ENCODE measurements around the gene ZNF668.

The ZNF668 gene

DNA sequence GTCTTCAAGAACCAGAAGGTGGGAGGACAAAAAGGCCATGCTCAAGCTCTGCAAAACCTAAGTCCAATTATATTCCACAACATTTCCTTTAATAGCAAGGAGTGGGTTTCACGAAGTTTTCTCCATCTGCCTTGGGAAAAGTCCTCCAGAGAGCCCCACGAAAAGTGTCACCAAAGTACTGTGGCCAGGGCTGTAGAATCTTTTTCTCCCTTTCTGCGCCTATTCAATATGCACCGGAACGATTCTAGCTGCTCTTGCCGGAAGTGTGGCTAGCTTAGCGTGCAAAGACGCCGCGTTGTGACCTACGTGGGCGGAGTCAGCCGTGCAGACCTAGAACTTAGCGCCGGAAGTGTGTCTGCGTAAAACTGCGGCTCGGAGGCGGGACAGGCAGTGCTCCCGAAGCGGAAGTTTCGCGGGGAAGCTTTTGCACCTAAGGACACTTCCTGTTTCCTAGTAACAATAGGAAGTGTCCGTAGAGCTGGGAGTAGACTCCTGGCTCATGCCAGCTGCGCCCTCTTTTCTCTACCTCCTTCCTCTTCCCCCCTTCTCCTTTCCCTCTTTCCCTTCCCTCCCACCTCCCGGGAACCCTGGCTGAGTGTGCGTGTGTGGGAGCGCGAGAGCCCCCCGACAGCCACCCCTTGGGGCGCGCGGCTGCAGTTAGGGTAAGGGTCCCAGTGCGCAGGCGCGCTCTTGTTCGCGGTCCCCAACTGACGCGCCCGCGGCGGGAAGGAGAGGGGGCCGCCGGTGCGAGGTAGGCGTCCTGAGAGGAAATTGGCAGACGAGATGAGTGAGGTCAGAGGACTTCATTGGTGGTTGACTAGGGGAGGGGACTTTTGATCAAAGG lies at the start of gene ZNF668, which contains the start of gene ZNF646:
TSS of gene ZNF668 (minus strand) at position 271 of the 844 bp plus-strand sequence. CDS start 9,781 bp downstream, outside the sequence.
TSS of gene ZNF646 (plus strand) at position 453 of the 844 bp plus-strand sequence. CDS start 1,903 bp downstream, outside the sequence.
- TF ChIP-seq YY1 (IDR thresholded peaks at IDR 0.05; ENCODE audit: insufficient read depth, insufficient read length): no peak
- DNase-seq (ENCODE audit: low read depth, low spot score): peak; percentile 99
- no peaks in the 10 kb centered on the region for H3K27me3 ChIP-seq (ENCODE audit: insufficient read depth, insufficient read length)
- no peaks in the 10 kb centered on the region for H3K9me3 ChIP-seq (ENCODE audit: insufficient read depth, low read length)
- no peaks in the 10 kb centered on the region for H3K4me1 ChIP-seq (ENCODE audit: insufficient read depth, insufficient read length)
- H3K36me3 ChIP-seq (ENCODE audit: insufficient read depth, insufficient read length, low read length): peaks cover 36% of the 10 kb centered on the region
- H3K9ac ChIP-seq (ENCODE audit: insufficient read length, low read depth): peak within 1 kb of the TSS; percentile 95
- peak within 1 kb of the TSS; percentile 95 for H3K4me3 ChIP-seq (ENCODE audit: insufficient read length, low read depth)

GRCh38 chr16:31120129-31120528 lies 46.1 kb upstream of the ZNF668 start:
- TF ChIP-seq ZNF274 (IDR thresholded peaks at IDR 0.05; ENCODE audit: low read depth, low read length): no peak

GRCh38 chr16:31118223-31119155 lies 44.4 kb upstream of the ZNF668 start:
- Histone ChIP-seq H3K4me1 (ENCODE audit: insufficient read depth, insufficient read length) (peaks cover 8% of the 10 kb centered on the region), H3K36me3 (ENCODE audit: insufficient read depth, insufficient read length, low read length) (peaks cover 44% of the 10 kb centered on the region), H3K9me3 (ENCODE audit: insufficient read depth, low read length) (no peaks in the 10 kb centered on the region), H3K9ac (ENCODE audit: insufficient read length, low read depth) (peak overlapping the region; percentile 89), H3K4me3 (ENCODE audit: insufficient read length, low read depth) (peak overlapping the region; percentile 81), H3K27me3 (ENCODE audit: insufficient read depth, insufficient read length) (no peaks in the 10 kb centered on the region)
- no peak for DNase-seq (ENCODE audit: low read depth, low spot score)
- TF ChIP-seq YY1 (IDR thresholded peaks at IDR 0.05; ENCODE audit: insufficient read depth, insufficient read length) (no peak), ZNF274 (IDR thresholded peaks at IDR 0.05; ENCODE audit: low read depth, low read length) (no peak), SUZ12 (IDR thresholded peaks at IDR 0.05; ENCODE audit: extremely low read depth, insufficient read depth, insufficient read length) (no peak)

More at GRCh38 chr16:31120129-31120528, 46.1 kb upstream of the ZNF668 start:
- no peaks in the 10 kb centered on the region for H3K27me3 ChIP-seq (ENCODE audit: insufficient read depth, insufficient read length)
- peaks cover 57% of the 10 kb centered on the region for H3K36me3 ChIP-seq (ENCODE audit: insufficient read depth, insufficient read length, low read length)
- H3K4me1 ChIP-seq (ENCODE audit: insufficient read depth, insufficient read length): peaks cover 8% of the 10 kb centered on the region
- no peak for DNase-seq (ENCODE audit: low read depth, low spot score)
- no peak overlapping the region for H3K9ac ChIP-seq (ENCODE audit: insufficient read length, low read depth)
- H3K9me3 ChIP-seq (ENCODE audit: insufficient read depth, low read length): no peaks in the 10 kb centered on the region
- H3K4me3 ChIP-seq (ENCODE audit: insufficient read length, low read depth): no peak overlapping the region

GRCh38 chr16:31117384-31118222 lies 43.6 kb upstream of the ZNF668 start, which contains the start of gene KAT8:
Gene KAT8, plus strand, starts transcription at chr16:31117664. Its CDS starts 18 bp downstream, at chr16:31117682.
- TF ChIP-seq YY1 (IDR thresholded peaks at IDR 0.05; ENCODE audit: insufficient read depth, insufficient read length) (peak; percentile 76), SUZ12 (IDR thresholded peaks at IDR 0.05; ENCODE audit: extremely low read depth, insufficient read depth, insufficient read length) (no peak)
- peak within 1 kb of the TSS; percentile 90 for H3K9ac ChIP-seq (ENCODE audit: insufficient read length, low read depth)
- H3K9me3 ChIP-seq (ENCODE audit: insufficient read depth, low read length): no peaks in the 10 kb centered on the region
- H3K4me3 ChIP-seq (ENCODE audit: insufficient read length, low read depth): peak within 1 kb of the TSS; percentile 81
- no peaks in the 10 kb centered on the region for H3K27me3 ChIP-seq (ENCODE audit: insufficient read depth, insufficient read length)
- H3K4me1 ChIP-seq (ENCODE audit: insufficient read depth, insufficient read length): peaks cover 8% of the 10 kb centered on the region
- H3K36me3 ChIP-seq (ENCODE audit: insufficient read depth, insufficient read length, low read length): peaks cover 50% of the 10 kb centered on the region
- DNase-seq (ENCODE audit: low read depth, low spot score): peak; percentile 94

GRCh38 chr16:31114468-31114867 lies 40.4 kb upstream of the ZNF668 start:
- Histone ChIP-seq H3K9ac (ENCODE audit: insufficient read length, low read depth) (no peak overlapping the region), H3K9me3 (ENCODE audit: insufficient read depth, low read length) (no peaks in the 10 kb centered on the region), H3K4me1 (ENCODE audit: insufficient read depth, insufficient read length) (peaks cover 5% of the 10 kb centered on the region), H3K4me3 (ENCODE audit: insufficient read length, low read depth) (no peak overlapping the region), H3K36me3 (ENCODE audit: insufficient read depth, insufficient read length, low read length) (peaks cover 50% of the 10 kb centered on the region), H3K27me3 (ENCODE audit: insufficient read depth, insufficient read length) (no peaks in the 10 kb centered on the region)
- TF ChIP-seq YY1 (IDR thresholded peaks at IDR 0.05; ENCODE audit: insufficient read depth, insufficient read length) (no peak), ZNF274 (IDR thresholded peaks at IDR 0.05; ENCODE audit: low read depth, low read length) (no peak), SUZ12 (IDR thresholded peaks at IDR 0.05; ENCODE audit: extremely low read depth, insufficient read depth, insufficient read length) (no peak)
- no peak for DNase-seq (ENCODE audit: low read depth, low spot score)

- peaks cover 44% of the 10 kb centered on the region for H3K36me3 ChIP-seq (ENCODE audit: insufficient read depth, insufficient read length, low read length)
- H3K4me3 ChIP-seq (ENCODE audit: insufficient read length, low read depth): no peak overlapping the region
- no peaks in the 10 kb centered on the region for H3K27me3 ChIP-seq (ENCODE audit: insufficient read depth, insufficient read length)
- TF ChIP-seq SUZ12 (IDR thresholded peaks at IDR 0.05; ENCODE audit: extremely low read depth, insufficient read depth, insufficient read length) (no peak), YY1 (IDR thresholded peaks at IDR 0.05; ENCODE audit: insufficient read depth, insufficient read length) (no peak), ZNF274 (IDR thresholded peaks at IDR 0.05; ENCODE audit: low read depth, low read length) (no peak)
- DNase-seq (ENCODE audit: low read depth, low spot score): no peak
- no peaks in the 10 kb centered on the region for H3K9me3 ChIP-seq (ENCODE audit: insufficient read depth, low read length)
- no peak overlapping the region for H3K9ac ChIP-seq (ENCODE audit: insufficient read length, low read depth)
- peaks cover 3% of the 10 kb centered on the region for H3K4me1 ChIP-seq (ENCODE audit: insufficient read depth, insufficient read length)
Observed at GRCh38 chr16:31113121-31114120, 39.4 kb upstream of the ZNF668 start.
